Vagina (tissue), 2 donors: ENCODE measurements around the gene LY6G5C. TPM values are rescaled to one million over a fixed set of nuclear protein-coding genes. Genes with fewer than 3 reads are reported as not detected.
A peak's percentile ranks its signal among the peaks of the same experiment; 100 is the strongest.

Source experiments
- DNase-seq, 2 donors: peaks; one replicate each; pipeline ENCODE4 v3.0.0-alpha.2; 2017; ENCODE audit errors: extremely low spot score in 2 of 2
- H3K27ac ChIP-seq: fragments of 200-600 bp; sonication (generic); one replicate; pipeline ENCODE4 v1.5.1; 2019
- H3K27me3 ChIP-seq: fragments of 200-600 bp; sonication (generic); one replicate; pipeline ENCODE4 v1.5.1; 2019
- H3K36me3 ChIP-seq, 2 donors: fragments of 200-600 bp; sonication (generic); one replicate each; pipeline ENCODE4 v1.5.1; 2017 to 2019
- H3K4me1 ChIP-seq: fragments of 200-600 bp; sonication (generic); one replicate; pipeline ENCODE4 v1.5.1; 2019
- H3K4me3 ChIP-seq, 2 donors: fragments of 200-600 bp; sonication (generic); 1 replicate in 1 of 2; 2 replicates in 1 of 2; pipeline ENCODE4 v1.5.1; 2016 to 2019
- H3K9me3 ChIP-seq: fragments of 200-600 bp; sonication (generic); one replicate; pipeline ENCODE4 v1.5.1; 2019
- POLR2A ChIP-seq, 2 donors: fragments of 450-650 bp; IDR thresholded peaks; one replicate each; pipeline ENCODE4 v1.6.1; 2017; ENCODE audit warnings: antibody characterized with exemption in 2 of 2, mild to moderate bottlenecking in 2 of 2, moderate library complexity in 2 of 2
- POLR2AphosphoS5 ChIP-seq, 2 donors: sonication (generic); formaldehyde crosslinking; IDR thresholded peaks; one replicate each; pipeline ENCODE4 v1.9.0; 2017; ENCODE audit warnings: antibody characterized with exemption in 2 of 2, mild to moderate bottlenecking in 2 of 2, low read depth in 1 of 2; ENCODE audit not compliant: insufficient read depth in 1 of 2
- intact Hi-C: fragments of 100-400 bp; cut with DNase I; formaldehyde crosslinking; loops from one replicate; pipeline ENCODE4 v1.15.1; 2023
- total RNA-seq: library from RNA; depleted of rRNA; stranded (reverse); fragments of >200 nt; gene quantifications from one replicate; pipeline ENCODE4 v1.2.3, GENCODE V29; 2016
- TF ChIP-seq, protein P1 (sequence below), 3 experiments: fragments of 450-650 bp in 2 of 3; fragments of 200-600 bp in 1 of 3; sonication (generic) in 1 of 3; IDR thresholded peaks; one replicate each; pipeline ENCODE4 v1.5.1; 2017 to 2019; ENCODE audit warnings: antibody characterized with exemption in 3 of 3, mild to moderate bottlenecking in 2 of 3, moderate library complexity in 2 of 3

Gene LY6G5C, protein sequence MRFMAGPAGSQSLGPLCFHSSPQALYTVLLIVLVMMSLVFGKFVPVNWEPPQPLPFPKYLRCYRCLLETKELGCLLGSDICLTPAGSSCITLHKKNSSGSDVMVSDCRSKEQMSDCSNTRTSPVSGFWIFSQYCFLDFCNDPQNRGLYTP
- 1.7 TPM for total RNA-seq

DNA sequence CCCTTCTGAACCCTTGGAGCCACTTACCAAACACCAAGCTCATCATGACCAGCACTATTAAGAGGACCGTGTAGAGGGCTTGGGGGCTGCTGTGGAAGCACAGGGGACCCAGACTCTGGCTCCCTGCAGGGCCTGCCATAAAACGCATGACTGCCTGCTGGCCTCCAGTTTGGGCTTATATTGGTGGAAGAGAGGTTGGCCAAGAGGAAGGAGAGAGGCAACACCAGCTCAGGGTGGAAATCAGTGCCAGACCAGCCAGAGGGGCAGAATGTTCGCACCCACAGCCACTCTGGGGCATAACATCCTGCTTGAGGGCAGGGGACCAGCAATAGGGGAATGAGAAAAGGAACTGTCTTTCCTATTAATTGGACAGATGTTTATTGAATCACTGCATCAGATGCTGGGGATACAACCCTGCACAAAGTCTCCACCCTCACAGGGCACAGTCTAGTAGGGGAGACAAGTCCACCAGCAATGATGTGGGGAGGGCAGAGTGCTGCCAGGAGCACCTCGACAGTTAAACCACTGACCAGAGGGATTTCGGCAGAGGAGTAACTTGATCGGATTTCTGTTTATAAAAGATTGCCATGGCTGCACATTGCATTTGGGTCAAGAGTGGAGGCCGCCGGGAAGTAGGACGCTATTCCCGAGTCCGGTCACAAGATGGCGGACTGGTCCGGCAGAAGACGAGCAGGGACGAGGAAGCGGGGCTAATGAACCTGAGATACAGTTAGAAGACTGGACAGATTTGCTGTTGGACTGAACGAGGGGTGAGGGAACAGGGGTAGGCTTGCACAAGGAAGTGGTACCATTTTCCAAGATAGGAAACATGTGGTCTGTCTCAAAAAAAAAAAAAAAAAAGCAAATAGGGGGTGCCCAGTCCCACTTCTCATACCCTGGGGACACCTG, at the start of gene LY6G5C:
LY6G5C (minus strand) TSS at position 842 of the 909 bp plus-strand sequence; CDS start at position 148, 694 bp downstream.
- peak within 1 kb of the TSS; percentile 55 to 59 for H3K4me3 ChIP-seq
- H3K27ac ChIP-seq, result peak within 1 kb of the TSS; percentile 92
- no peaks in the 10 kb centered on the region for H3K27me3 ChIP-seq
- no peaks in the 10 kb centered on the region for H3K9me3 ChIP-seq
- TF ChIP-seq POLR2A (IDR thresholded peaks at IDR 0.05) (no peak), POLR2AphosphoS5 (IDR thresholded peaks at IDR 0.05; ENCODE audit: insufficient read depth in 1 of 2, low read depth in 1 of 2) (peak; percentile 60 to 61)
- TF ChIP-seq, protein P1, sequence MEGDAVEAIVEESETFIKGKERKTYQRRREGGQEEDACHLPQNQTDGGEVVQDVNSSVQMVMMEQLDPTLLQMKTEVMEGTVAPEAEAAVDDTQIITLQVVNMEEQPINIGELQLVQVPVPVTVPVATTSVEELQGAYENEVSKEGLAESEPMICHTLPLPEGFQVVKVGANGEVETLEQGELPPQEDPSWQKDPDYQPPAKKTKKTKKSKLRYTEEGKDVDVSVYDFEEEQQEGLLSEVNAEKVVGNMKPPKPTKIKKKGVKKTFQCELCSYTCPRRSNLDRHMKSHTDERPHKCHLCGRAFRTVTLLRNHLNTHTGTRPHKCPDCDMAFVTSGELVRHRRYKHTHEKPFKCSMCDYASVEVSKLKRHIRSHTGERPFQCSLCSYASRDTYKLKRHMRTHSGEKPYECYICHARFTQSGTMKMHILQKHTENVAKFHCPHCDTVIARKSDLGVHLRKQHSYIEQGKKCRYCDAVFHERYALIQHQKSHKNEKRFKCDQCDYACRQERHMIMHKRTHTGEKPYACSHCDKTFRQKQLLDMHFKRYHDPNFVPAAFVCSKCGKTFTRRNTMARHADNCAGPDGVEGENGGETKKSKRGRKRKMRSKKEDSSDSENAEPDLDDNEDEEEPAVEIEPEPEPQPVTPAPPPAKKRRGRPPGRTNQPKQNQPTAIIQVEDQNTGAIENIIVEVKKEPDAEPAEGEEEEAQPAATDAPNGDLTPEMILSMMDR (IDR thresholded peaks at IDR 0.05), result peak; percentile 50 to 69 (median 69)
- intact Hi-C loops, result loop anchor here (5.0 to 10.0 kb wide), 2 partner anchors 54 to 152 kb away; partner anchors contain the start of gene CLIC1
- DNase-seq, result peak in 1 of 2 donors; percentile 96
- peaks cover 25% of the 10 kb centered on the region for H3K4me1 ChIP-seq
- H3K36me3 ChIP-seq, result no peaks in the 10 kb centered on the region

DNA sequence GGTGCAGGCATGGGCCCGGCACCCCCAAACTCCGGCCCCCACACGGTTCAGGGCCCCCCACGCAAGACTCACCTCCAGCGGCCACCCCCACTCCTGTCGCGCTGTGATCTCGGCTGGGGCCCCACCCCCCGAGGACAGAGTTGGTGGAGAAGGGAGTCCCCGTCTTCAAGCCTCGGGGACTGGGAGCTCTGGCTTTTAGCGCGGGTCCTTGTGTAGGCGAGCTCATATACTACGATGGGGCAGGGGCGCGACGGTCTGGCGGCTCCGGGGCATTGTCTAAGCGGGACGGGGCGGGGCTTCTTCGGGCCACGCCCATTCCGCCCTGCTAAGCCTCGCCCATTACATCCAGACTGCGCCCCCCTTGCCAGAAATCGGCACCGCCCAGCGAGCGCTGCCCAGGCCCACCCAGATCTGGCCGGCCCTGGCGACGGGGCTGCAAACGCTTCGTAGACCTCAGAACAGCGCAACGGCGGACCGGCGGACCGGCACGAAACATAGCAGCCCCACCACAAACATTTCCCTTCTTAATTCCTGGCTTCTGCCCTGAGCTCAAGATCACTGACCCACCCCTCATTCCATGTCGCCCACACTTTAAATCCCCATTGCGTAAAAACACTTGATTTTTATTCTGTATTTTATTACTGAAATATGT, 49.2 kb upstream of the LY6G5C start:
- H3K36me3 ChIP-seq, result peaks cover 3 to 47% of the 10 kb centered on the region in 2 donors
- DNase-seq, result no peak
- intact Hi-C loops, result loop anchor here (5.0 to 10.0 kb wide), 3 partner anchors 45 to 102 kb away; partner anchors contain the start of genes LY6G5C and VARS1

DNA sequence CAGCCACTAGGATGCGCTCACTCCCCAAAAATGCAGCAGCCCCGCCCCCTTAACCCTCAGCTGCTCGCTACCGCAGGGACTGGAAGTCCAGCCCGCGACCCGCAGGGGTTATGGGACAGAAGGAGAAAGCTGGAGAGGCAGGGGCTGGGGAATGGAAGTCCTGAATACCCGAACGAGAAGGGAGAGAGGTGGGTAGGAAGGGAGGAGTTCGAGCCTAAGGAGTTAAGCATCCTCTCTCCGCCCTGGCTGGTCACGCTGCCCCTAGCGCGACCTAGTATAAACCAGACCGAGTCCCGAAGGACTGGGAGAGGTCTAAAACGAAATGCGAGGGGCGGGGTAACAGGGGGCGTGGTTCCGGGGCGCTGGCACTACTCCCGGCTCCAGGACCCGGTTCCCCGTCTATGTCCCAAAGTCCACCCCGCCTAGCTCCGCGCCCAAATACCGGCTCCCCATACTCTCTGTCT, 48.7 kb upstream of the LY6G5C start:
- no peaks in the 10 kb centered on the region for H3K9me3 ChIP-seq
- TF ChIP-seq POLR2AphosphoS5 (IDR thresholded peaks at IDR 0.05; ENCODE audit: insufficient read depth in 1 of 2, low read depth in 1 of 2) (peak; percentile 72 to 90), POLR2A (IDR thresholded peaks at IDR 0.05) (peak in 1 of 2 donors; percentile 63)
- TF ChIP-seq, protein P1 (IDR thresholded peaks at IDR 0.05), result peak in 1 of 3 experiments; percentile 54
- peak in 1 of 2 donors; percentile 96 for DNase-seq
- intact Hi-C loops, result loop anchor here (5.0 kb wide), 1 partner anchor 103 kb away; no protein-coding TSS in a partner anchor
- peak overlapping the region; percentile 99 for H3K27ac ChIP-seq
- peaks cover 53% of the 10 kb centered on the region for H3K4me1 ChIP-seq
- H3K4me3 ChIP-seq, result peak overlapping the region; percentile 82 to 94
- peaks cover 3 to 47% of the 10 kb centered on the region in 2 donors for H3K36me3 ChIP-seq
- no peaks in the 10 kb centered on the region for H3K27me3 ChIP-seq

More for the DNA sequence above, 49.2 kb upstream of the LY6G5C start:
- peak overlapping the region; percentile 82 to 94 for H3K4me3 ChIP-seq
- H3K4me1 ChIP-seq, result peaks cover 58% of the 10 kb centered on the region
- no peaks in the 10 kb centered on the region for H3K27me3 ChIP-seq
- TF ChIP-seq, protein P1 (IDR thresholded peaks at IDR 0.05), result no peak
- TF ChIP-seq POLR2A (IDR thresholded peaks at IDR 0.05), result peak in 1 of 2 donors; percentile 78
- TF ChIP-seq POLR2AphosphoS5 (IDR thresholded peaks at IDR 0.05; ENCODE audit: insufficient read depth in 1 of 2, low read depth in 1 of 2), result peak; percentile 72 to 94
- no peaks in the 10 kb centered on the region for H3K9me3 ChIP-seq
- H3K27ac ChIP-seq, result peak overlapping the region; percentile 99

DNA sequence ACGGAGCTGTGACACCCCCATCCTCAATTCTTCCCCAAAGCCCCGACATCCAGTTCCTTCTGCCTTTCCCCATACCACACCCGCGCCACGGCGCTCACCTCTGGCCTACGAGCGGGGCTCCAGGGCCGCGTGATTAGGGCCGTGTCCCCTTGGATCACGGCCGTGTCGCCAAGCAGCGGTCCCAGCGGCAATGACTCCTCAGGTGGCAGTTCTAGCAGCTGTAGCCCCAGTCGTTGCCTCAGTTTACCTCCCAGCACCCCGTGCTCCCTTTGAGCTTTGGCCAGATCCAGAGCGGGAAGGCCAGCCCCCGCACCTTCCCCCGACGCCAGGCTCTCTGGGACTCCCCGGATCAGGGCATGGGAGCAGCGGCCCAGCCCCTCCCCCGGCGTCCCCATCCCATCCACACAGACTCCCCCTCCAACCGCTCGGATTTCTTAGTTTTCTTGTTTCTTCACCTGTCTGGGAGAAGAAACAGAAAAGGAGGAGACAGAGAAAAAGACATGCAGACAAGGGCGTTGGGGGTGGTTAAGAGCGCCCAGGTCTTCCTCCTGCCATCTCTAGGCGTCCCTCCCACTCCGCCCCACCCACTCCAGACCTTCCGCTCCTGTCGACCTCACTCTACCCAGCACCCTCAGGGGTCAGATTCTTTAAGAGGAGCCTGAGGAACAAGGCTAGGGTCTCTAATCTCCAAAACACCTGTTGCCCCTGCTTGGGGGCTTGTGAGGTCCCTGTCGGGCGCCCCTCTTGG, 48.1 kb upstream of the LY6G5C start, which contains the start of gene DDAH2:
DDAH2 (minus strand) TSS at position 533 of the 748 bp plus-strand sequence; CDS start at position 395, 138 bp downstream.
- DNase-seq, result no peak
- H3K4me3 ChIP-seq, result peak within 1 kb of the TSS; percentile 82 to 94
- no peaks in the 10 kb centered on the region for H3K9me3 ChIP-seq
- H3K36me3 ChIP-seq, result peaks cover 3 to 44% of the 10 kb centered on the region in 2 donors
- H3K4me1 ChIP-seq, result peaks cover 47% of the 10 kb centered on the region
- no peak for TF ChIP-seq POLR2A (IDR thresholded peaks at IDR 0.05)
- TF ChIP-seq, protein P1 (IDR thresholded peaks at IDR 0.05), result no peak
- no peak for TF ChIP-seq POLR2AphosphoS5 (IDR thresholded peaks at IDR 0.05; ENCODE audit: insufficient read depth in 1 of 2, low read depth in 1 of 2)
- intact Hi-C loops, result loop anchor here (5.0 kb wide), 1 partner anchor 103 kb away; no protein-coding TSS in a partner anchor
- peak within 1 kb of the TSS; percentile 99 for H3K27ac ChIP-seq
- H3K27me3 ChIP-seq, result no peaks in the 10 kb centered on the region
